Sigmoid colon (tissue), 7 donors: ENCODE results near the gene BLNK. TPM values are rescaled to one million over a fixed set of nuclear protein-coding genes. Genes with fewer than 3 reads are reported as not detected.

ENCODE experiments used
- DNase-seq: peaks from one replicate; pipeline ENCODE4 v3.0.0-alpha.2; 2019
- H3K27ac ChIP-seq, 4 donors: fragments of 200-600 bp; sonication (generic); one replicate each; pipeline ENCODE4 v1.5.1; 2016 to 2019; ENCODE audit warnings: mild to moderate bottlenecking in 1 of 4
- H3K27me3 ChIP-seq, 3 donors: fragments of 200-600 bp; sonication (generic); one replicate each; pipeline ENCODE4 v1.5.1; 2019; ENCODE audit warnings: mild to moderate bottlenecking in 1 of 3
- H3K36me3 ChIP-seq, 4 donors: fragments of 200-600 bp; sonication (generic); one replicate each; pipeline ENCODE4 v1.5.1; 2016 to 2019
- H3K4me1 ChIP-seq, 4 donors: fragments of 200-600 bp; sonication (generic); one replicate each; pipeline ENCODE4 v1.5.1; 2017 to 2019
- H3K4me3 ChIP-seq, 4 donors: fragments of 200-600 bp; sonication (generic); one replicate each; pipeline ENCODE4 v1.5.1; 2017 to 2019; ENCODE audit warnings: mild to moderate bottlenecking in 2 of 4, moderate library complexity in 1 of 4
- H3K9me3 ChIP-seq, 4 donors: fragments of 200-600 bp in 3 of 4; sonication (generic) in 3 of 4; one replicate each; pipeline versions ENCODE4 v1.5.1 to v1.6.1; 2013 to 2019
- CTCF ChIP-seq, 4 experiments: fragments of 450-650 bp in 3 of 4; fragments of 200-600 bp in 1 of 4; IDR thresholded peaks; one replicate each; pipeline ENCODE4 v1.5.1; 2016 to 2019; ENCODE audit warnings: antibody characterized with exemption in 4 of 4, mild to moderate bottlenecking in 3 of 4, moderate library complexity in 2 of 4
- EP300 ChIP-seq, 4 donors: sonication (generic); formaldehyde crosslinking; IDR thresholded peaks; one replicate each; pipeline ENCODE4 v1.6.1; 2017; ENCODE audit warnings: antibody characterized with exemption in 4 of 4
- POLR2A ChIP-seq, 2 donors: fragments of 450-650 bp; IDR thresholded peaks; one replicate each; pipeline ENCODE4 v1.6.1; 2016; ENCODE audit warnings: antibody characterized with exemption in 2 of 2, mild to moderate bottlenecking in 2 of 2, moderate library complexity in 2 of 2
- POLR2AphosphoS5 ChIP-seq, 4 donors: sonication (generic); formaldehyde crosslinking; IDR thresholded peaks; one replicate each; pipeline ENCODE4 v1.6.1; 2017; ENCODE audit warnings: antibody characterized with exemption in 4 of 4
- WGBS, 2 donors: extraction: QIAGEN DNeasy Blood & Tissue Kit; methylation state at CpG; one replicate each; pipeline ENCODE4 v1.1.7; 2013; 5-methylcytosine and 5-hydroxymethylcytosine counted together
- intact Hi-C: fragments of 100-400 bp; cut with DNase I; formaldehyde crosslinking; loops from one replicate; pipeline ENCODE4 v1.15.1; 2023
- polyA plus RNA-seq, 3 donors: library from polyadenylated mRNA; stranded (reverse); fragments of 200-250 nt; gene quantifications; one replicate each; pipeline ENCODE4 v1.2.3, GENCODE V29; 2013
- total RNA-seq, 4 donors: library from RNA; depleted of rRNA; stranded (reverse); fragments of >200 nt; gene quantifications; one replicate each; pipeline ENCODE4 v1.1.0, GENCODE V29; 2016
- donor health status: healthy with polysubstance abuse.
- donor health status: Bipolar disorder and iron deficiency.
- donor health status: healthy.

Gene BLNK
- total and polyA plus RNA-seq, 7 donors = 0.99 to 24.0 (median 2.2) TPM

- H3K4me1 ChIP-seq = peaks cover 0 to 13% (median 10%) of the 10 kb centered on the region in 4 donors
- H3K27me3 ChIP-seq = no peaks in the 10 kb centered on the region
- WGBS, 2 donors = 69 to 96% methylated on average over 3 of the region's 3 CpGs
- no peaks in the 10 kb centered on the region for H3K9me3 ChIP-seq
- intact Hi-C loops = no loop called here
- H3K27ac ChIP-seq = no peak overlapping the region
- no peak for DNase-seq
- TF ChIP-seq POLR2A (IDR thresholded peaks at IDR 0.05) (no peak), EP300 (IDR thresholded peaks at IDR 0.05) (no peak), CTCF (IDR thresholded peaks at IDR 0.05) (no peak), POLR2AphosphoS5 (IDR thresholded peaks at IDR 0.05) (no peak)
- no peaks in the 10 kb centered on the region for H3K36me3 ChIP-seq
- no peak overlapping the region for H3K4me3 ChIP-seq
Observed at GRCh38 chr10:96305019-96305418, 33.6 kb upstream of the BLNK start.

- Histone ChIP-seq H3K27ac (no peak within 1 kb of the TSS), H3K4me1 (peaks cover 0 to 6% (median 2%) of the 10 kb centered on the region in 4 donors), H3K9me3 (no peaks in the 10 kb centered on the region), H3K27me3 (no peaks in the 10 kb centered on the region), H3K36me3 (no peaks in the 10 kb centered on the region), H3K4me3 (no peak within 1 kb of the TSS)
- TF ChIP-seq EP300 (IDR thresholded peaks at IDR 0.05) (no peak), POLR2AphosphoS5 (IDR thresholded peaks at IDR 0.05) (no peak), CTCF (IDR thresholded peaks at IDR 0.05) (no peak), POLR2A (IDR thresholded peaks at IDR 0.05) (no peak)
- WGBS, 2 donors = 70 to 89% methylated on average over 8 of the region's 8 CpGs
- intact Hi-C loops = no loop called here
- no peak for DNase-seq
Observed at GRCh38 chr10:96304230-96304629, 32.9 kb upstream of the BLNK start, which contains the start of gene DNTT. TSS of gene DNTT (plus strand) at chr10:96304434. CDS start at chr10:96304498, 64 bp downstream.

- intact Hi-C loops = no loop called here
- H3K36me3 ChIP-seq = no peaks in the 10 kb centered on the region
- whole genome bisulfite sequencing, 2 donors = 73 to 78% methylated on average over 1 of the region's 1 CpG
- H3K27ac ChIP-seq = no peak overlapping the region
- DNase-seq = no peak
- no peaks in the 10 kb centered on the region for H3K9me3 ChIP-seq
- H3K4me3 ChIP-seq = no peak overlapping the region
- no peak for TF ChIP-seq EP300 (IDR thresholded peaks at IDR 0.05)
- no peak for TF ChIP-seq POLR2A (IDR thresholded peaks at IDR 0.05)
- no peak for TF ChIP-seq CTCF (IDR thresholded peaks at IDR 0.05)
- TF ChIP-seq POLR2AphosphoS5 (IDR thresholded peaks at IDR 0.05) = no peak
- no peaks in the 10 kb centered on the region for H3K4me1 ChIP-seq
- no peaks in the 10 kb centered on the region for H3K27me3 ChIP-seq
Observed at GRCh38 chr10:96301616-96302015, 30.2 kb upstream of the BLNK start.

- no peaks in the 10 kb centered on the region for H3K4me1 ChIP-seq
- no peaks in the 10 kb centered on the region for H3K36me3 ChIP-seq
- intact Hi-C loops = no loop called here
- no peak overlapping the region for H3K4me3 ChIP-seq
- DNase-seq = no peak
- H3K27me3 ChIP-seq = no peaks in the 10 kb centered on the region
- no peak overlapping the region for H3K27ac ChIP-seq
- H3K9me3 ChIP-seq = no peaks in the 10 kb centered on the region
- WGBS, 2 donors = 14 to 20% methylated on average over 5 of the region's 5 CpGs
- no peak for TF ChIP-seq CTCF (IDR thresholded peaks at IDR 0.05)
- no peak for TF ChIP-seq EP300 (IDR thresholded peaks at IDR 0.05)
- no peak for TF ChIP-seq POLR2A (IDR thresholded peaks at IDR 0.05)
- TF ChIP-seq POLR2AphosphoS5 (IDR thresholded peaks at IDR 0.05) = no peak
Observed at GRCh38 chr10:96299383-96299782, 28.0 kb upstream of the BLNK start.

- intact Hi-C loops = no loop called here
- no peak for TF ChIP-seq EP300 (IDR thresholded peaks at IDR 0.05)
- no peak for TF ChIP-seq POLR2A (IDR thresholded peaks at IDR 0.05)
- no peak for TF ChIP-seq POLR2AphosphoS5 (IDR thresholded peaks at IDR 0.05)
- TF ChIP-seq CTCF (IDR thresholded peaks at IDR 0.05) = no peak
- Histone ChIP-seq H3K4me1 (no peaks in the 10 kb centered on the region), H3K27me3 (no peaks in the 10 kb centered on the region), H3K9me3 (no peaks in the 10 kb centered on the region), H3K27ac (no peak overlapping the region), H3K36me3 (no peaks in the 10 kb centered on the region), H3K4me3 (no peak overlapping the region)
- WGBS, 2 donors = 87 to 91% methylated on average over 3 of the region's 3 CpGs
- no peak for DNase-seq
Observed at GRCh38 chr10:96298362-96298761, 27.0 kb upstream of the BLNK start.
